PFSK-1 (cell line): ENCODE measurements around the gene NOVA2.
A peak's percentile ranks its signal among the peaks of the same experiment; 100 is the strongest.

ENCODE experiments used
- FOXP2 ChIP-seq: optimal IDR thresholded peaks from 2 replicates; pipeline ENCODE3; 2011; ENCODE audit warnings: borderline replicate concordance, control low read depth, inconsistent platforms; ENCODE audit not compliant: insufficient read depth; ENCODE audit errors: extremely low read length, extremely low read depth
- POLR2AphosphoS5 ChIP-seq: IDR thresholded peaks from 2 replicates; pipeline ENCODE4 v1.6.1; 2012; ENCODE audit warnings: low read depth, mild to moderate bottlenecking, control low read depth, low read length, moderate library complexity
- REST ChIP-seq, 2 experiments: IDR thresholded peaks; 2 replicates each; pipeline versions ENCODE4 v1.6.1 to v1.8.0; 2011 to 2012; ENCODE audit warnings: low read depth in 2 of 2, low read length in 2 of 2, control low read depth in 1 of 2, inconsistent platforms in 1 of 2, mild to moderate bottlenecking in 1 of 2, moderate library complexity in 1 of 2; ENCODE audit not compliant: insufficient read depth in 1 of 2
- SIN3A ChIP-seq: IDR thresholded peaks from 2 replicates; pipeline ENCODE4 v1.6.1; 2012; ENCODE audit warnings: mild to moderate bottlenecking, low read length, moderate library complexity, borderline replicate concordance; ENCODE audit not compliant: insufficient read depth
- TAF1 ChIP-seq: IDR thresholded peaks from 2 replicates; pipeline ENCODE4 v1.6.1; 2012; ENCODE audit warnings: low read length, control low read depth, borderline replicate concordance; ENCODE audit not compliant: insufficient read depth

- TF ChIP-seq TAF1, result no peak
- no peak for TF ChIP-seq POLR2AphosphoS5
- TF ChIP-seq REST (IDR thresholded peaks at IDR 0.05; ENCODE audit: insufficient read depth in 1 of 2, low read depth in 2 of 2, low read length in 2 of 2), result no peak
- TF ChIP-seq FOXP2, result peak; percentile 59
- no peak for TF ChIP-seq SIN3A
These were observed 36.2 kb upstream of the NOVA2 start for GRCh38 chr19:46009530-46010510.
